HG03095 (cell line): ENCODE data around the gene FAM83G.
"Not testable (repeated sequence)": the region's sequence is repeated elsewhere in the genome, so short reads cannot be mapped to it uniquely, and the experiment has no call there.

Source experiments
- ATAC-seq: cut with Tn5 transposase; IDR thresholded peaks from one replicate; pipeline ENCODE4 v1.9.1; 2021; ENCODE audit warnings: moderate library complexity; ENCODE audit not compliant: unreplicated experiment

The FAM83G gene

DNA sequence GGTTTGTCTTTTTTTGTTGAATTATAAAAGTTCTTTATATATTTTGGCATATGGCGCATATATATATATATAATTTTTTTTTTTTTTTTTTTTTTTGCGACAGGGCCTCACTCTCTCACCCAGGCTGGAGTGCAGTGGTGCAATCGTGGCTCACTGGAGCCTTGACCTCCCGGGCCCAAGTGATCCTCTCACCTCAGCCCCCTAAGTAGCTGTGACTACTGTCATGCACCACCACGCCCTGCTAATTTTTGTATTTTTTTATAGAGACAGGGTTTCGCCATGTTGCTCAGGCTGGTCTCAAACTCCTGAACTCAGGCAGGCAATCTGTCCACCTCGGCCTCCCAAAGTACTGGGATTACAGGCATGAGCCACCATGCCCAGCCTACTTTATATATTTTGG, 82.0 kb downstream of the FAM83G start:
- not testable (repeated sequence) for ATAC-seq

GRCh38 chr17:18921912-18922451, 82.6 kb downstream of the FAM83G start:
- ATAC-seq = peak; percentile 66

DNA sequence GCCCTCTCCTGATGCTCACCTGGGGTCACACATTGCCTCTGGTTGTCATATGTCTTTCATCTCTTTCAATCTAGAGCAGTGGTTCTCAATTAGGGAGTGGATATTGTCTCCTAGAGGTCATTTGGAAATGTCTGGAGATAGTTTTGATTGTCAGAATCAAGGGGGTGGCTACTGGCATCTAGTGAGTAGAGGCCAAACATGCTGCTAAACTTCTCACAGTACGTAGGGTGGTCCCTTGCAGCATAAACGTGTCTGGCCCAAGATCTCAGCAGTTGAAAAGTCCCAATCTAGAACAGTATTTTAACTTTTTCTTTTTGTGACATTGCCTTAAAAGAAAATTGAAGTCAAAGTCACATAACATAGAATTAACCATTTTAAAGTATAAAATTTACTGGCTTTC, 83.1 kb downstream of the FAM83G start:
- no peak for ATAC-seq

DNA sequence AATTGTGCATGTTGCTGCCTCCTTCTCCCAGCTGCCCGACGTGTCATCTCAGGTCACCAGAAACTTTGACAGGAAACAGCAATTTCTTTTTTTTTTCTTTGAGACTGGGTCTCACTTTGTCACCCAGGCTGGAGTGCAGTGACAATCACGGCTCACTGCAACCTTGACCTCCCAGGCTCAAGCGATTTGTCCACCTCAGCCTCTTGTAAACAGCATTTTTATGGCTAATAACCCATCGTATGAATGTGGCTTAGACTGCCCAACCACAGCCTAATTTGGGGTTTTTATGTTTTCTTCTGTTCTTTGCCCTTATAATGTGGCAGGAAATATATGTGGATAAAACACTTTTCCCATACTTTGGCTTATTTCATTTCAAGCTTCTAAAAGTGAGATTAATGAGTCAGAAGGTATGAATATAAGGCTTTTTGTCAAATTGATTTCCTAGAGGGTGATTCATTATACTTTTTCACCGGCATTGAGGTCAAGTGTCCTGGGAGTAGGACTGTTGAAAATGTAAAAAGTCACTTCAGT, 83.6 kb downstream of the FAM83G start:
- ATAC-seq = no peak

GRCh38 chr17:18919963-18920362, 84.6 kb downstream of the FAM83G start:
- no peak for ATAC-seq
